ENCODE measurements around the gene LHX1.

LHX1 gene

DNA sequence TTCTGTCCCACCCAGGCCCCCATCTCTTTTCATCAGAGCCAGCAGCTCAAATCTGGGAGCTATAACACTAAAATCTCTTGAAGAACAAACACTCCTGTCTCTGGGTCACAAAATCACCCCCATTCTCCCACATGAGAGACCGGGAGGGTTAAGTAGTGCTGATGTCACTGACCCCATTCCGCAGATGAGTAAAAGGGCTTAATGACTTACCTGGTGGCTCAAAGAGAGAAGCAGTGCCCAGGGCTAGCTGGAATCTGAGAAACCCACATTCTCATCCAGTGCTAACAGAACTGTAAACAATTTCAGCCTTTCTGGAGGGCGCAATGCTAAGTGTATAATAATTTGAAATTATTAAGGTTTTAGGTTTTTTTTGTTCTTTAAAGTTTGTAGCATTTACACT is 26.3 kb upstream of the LHX1 start:
- no peak overlapping the region for H3K4me3 ChIP-seq (ENCODE audit: low read length)
- no peak for TF ChIP-seq ZNF274 (IDR thresholded peaks at IDR 0.05; ENCODE audit: low read depth, low read length)

DNA sequence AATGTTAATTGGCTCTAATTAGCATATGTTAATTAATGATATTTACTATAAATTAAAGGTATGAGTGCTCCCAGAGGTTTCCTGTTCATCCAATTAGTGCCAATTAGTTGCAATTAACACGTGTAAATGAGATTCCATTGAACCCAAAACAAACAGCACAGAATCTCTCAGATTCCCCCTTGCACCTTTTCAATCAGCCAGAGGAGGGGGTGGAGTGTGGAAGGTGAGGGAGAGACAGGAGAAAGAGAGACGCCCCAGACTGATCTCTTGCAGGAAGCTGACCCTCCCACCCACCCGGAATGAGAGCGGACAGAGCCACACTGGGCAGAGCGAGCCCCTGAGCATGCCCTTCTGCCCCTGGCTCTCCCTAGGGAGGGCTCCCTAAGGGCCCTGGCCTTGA is 24.1 kb upstream of the LHX1 start:
- H3K4me3 ChIP-seq (ENCODE audit: low read length) = no peak overlapping the region
- TF ChIP-seq ZNF274 (IDR thresholded peaks at IDR 0.05; ENCODE audit: low read depth, low read length) = no peak

GRCh38 chr17:36918211-36918691 is 19.0 kb upstream of the LHX1 start:
- no peak for TF ChIP-seq ZNF274 (IDR thresholded peaks at IDR 0.05; ENCODE audit: low read depth, low read length)
- no peak overlapping the region for H3K4me3 ChIP-seq (ENCODE audit: low read length)

- H3K4me3 ChIP-seq (ENCODE audit: low read length) = no peak overlapping the region
- TF ChIP-seq ZNF274 (IDR thresholded peaks at IDR 0.05; ENCODE audit: low read depth, low read length) = no peak
These were observed 17.8 kb upstream of the LHX1 start for GRCh38 chr17:36919407-36919968.

DNA sequence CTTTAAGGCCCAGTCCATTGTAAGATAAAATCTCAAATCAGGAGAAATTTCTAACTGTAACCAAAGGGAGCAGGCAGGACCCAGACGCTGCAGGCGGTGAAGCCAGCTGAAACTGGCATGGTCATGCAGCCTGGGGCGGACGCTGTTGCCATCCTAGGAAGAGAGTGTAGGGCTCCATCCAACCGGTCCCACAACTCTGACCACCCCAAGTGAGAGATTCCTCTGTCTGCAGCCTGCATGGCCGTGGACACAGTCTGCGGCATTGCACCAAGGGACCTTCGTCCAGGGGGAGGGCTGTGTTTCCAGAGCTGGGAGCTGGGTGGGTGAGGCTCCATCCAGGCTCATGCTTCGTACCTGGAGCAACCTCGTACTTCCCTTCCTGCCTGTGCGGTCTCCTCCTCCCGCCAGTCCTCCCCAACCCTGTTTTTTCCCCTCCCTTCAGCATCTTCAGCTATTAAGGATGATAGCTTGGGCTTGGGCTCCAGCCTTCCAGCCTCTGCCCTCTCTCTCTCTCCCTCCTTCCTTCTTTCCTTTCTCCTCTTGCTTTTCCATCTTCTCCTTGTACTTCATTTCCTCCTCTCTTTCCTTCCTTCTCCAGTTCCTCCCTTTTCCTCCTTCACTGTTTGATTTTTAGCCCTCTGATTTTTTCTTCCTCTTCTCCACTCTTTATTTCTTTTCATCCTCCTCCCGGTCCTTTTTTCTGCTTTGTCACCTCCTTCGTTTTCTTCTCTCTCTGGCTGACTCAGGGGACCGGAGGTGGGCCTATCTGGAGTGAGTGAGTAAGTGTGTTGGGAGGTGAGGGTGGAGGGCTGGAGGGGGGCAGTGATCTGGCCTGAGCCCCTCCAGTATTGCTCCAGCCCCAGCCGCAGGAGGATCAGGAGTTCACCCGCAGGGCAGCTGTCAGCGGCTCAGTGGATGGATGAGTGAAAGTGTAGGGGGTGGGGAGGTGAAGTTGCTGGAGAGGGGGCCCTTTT is 17.0 kb upstream of the LHX1 start:
- H3K4me3 ChIP-seq (ENCODE audit: low read length) = no peak overlapping the region
- no peak for TF ChIP-seq ZNF274 (IDR thresholded peaks at IDR 0.05; ENCODE audit: low read depth, low read length)

DNA sequence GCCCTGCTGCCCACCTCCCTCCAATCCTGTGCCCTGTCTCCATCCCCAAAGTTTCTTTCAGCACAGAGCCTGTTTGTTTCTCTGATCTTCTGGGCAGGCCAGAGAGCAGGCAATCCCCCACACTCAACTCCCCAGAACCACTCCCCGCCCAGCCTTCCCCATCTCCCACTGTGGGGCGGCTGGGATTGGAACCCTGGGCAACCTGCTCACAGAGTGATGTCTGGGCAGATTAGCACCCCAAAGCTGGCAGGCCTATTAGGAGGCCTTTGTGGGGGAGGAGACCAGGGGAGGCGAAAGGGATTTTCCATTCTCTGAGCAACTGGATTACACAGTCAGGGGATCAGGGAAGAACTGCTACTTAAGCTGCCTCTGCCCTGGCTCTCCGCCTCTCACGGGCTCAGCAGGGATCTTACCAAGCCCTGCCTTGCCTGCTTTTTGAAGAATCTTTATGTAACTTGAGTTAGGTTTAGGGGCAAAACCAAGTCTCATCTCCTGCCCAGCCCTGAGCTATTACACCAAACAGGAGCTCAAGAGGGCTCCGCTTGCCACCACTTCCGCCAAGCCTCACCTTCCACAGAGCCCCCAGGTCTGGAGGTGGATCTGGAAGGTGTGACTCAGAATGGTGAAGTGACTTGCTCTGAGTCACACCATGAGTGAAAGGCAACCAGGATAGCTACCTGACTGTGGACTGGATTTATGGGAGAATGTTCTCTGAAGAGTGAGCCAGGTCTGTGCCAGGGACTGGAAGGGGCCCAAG is 16.0 kb upstream of the LHX1 start:
- no peak for TF ChIP-seq ZNF274 (IDR thresholded peaks at IDR 0.05; ENCODE audit: low read depth, low read length)
- H3K4me3 ChIP-seq (ENCODE audit: low read length) = no peak overlapping the region

DNA sequence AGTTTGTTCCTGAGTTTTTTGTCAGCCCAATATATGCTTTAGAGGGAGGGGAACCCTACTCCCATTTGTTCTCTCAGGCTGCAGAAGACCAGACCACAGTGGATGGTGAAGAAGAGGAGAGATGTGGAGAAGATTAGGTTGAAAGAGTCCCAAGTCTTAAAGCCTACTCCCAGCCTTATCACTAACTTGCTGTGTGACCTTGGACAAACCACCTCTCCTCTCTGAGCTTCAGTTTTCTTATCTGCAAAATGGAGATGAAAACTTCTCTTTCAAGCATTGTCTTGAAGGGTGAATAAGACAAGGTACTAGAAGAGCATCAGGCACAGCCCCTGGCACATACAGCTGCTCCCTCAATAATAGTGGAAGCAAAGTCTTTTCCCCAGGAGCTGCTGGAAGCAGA is 15.1 kb upstream of the LHX1 start:
- H3K4me3 ChIP-seq (ENCODE audit: low read length) = no peak overlapping the region
- no peak for TF ChIP-seq ZNF274 (IDR thresholded peaks at IDR 0.05; ENCODE audit: low read depth, low read length)

DNA sequence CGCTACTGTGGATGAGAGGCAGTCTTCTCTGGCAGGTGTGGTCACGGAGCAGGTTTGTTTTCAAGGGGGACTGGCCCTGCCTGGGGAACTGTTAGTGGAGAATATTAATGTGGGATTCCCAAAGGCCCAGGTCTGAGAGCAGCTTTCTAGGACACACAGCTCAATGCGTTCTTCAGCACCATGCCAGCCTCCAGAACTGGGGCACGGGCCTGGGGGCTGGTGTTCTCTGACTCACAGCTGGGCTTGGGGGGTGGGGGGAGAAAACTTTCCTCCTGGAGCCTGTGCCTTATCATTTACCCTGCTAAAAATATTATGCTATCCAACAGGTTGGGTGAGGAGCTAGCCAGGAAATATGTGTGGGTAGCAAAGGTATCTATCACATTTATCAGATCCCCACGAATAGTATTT is 13.5 kb upstream of the LHX1 start:
- no peak for TF ChIP-seq ZNF274 (IDR thresholded peaks at IDR 0.05; ENCODE audit: low read depth, low read length)
- H3K4me3 ChIP-seq (ENCODE audit: low read length) = no peak overlapping the region

- H3K4me3 ChIP-seq (ENCODE audit: low read length) = no peak overlapping the region
- TF ChIP-seq ZNF274 (IDR thresholded peaks at IDR 0.05; ENCODE audit: low read depth, low read length) = no peak
These were observed 11.0 kb upstream of the LHX1 start for GRCh38 chr17:36926226-36926625.

DNA sequence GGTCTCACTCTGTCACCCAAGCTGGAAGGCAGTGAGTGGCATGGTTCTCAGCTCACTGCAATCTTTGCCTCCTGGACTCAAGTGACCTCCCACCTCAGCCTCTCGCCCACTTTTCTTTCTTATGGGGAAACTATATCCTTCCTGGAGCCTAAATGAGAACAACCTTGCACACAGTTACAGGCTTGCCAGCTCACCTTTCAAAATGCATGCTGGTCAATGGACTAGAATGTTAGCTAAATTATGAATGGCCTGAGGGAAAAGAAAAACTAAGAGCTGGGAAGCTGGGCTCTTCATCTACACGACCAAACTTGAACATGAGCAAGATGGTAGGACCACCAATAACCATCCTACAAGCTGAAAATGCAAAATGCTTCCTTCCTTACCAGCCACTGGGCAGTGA is 10.6 kb upstream of the LHX1 start:
- TF ChIP-seq ZNF274 (IDR thresholded peaks at IDR 0.05; ENCODE audit: low read depth, low read length) = no peak
- H3K4me3 ChIP-seq (ENCODE audit: low read length) = no peak overlapping the region

- TF ChIP-seq ZNF274 (IDR thresholded peaks at IDR 0.05; ENCODE audit: low read depth, low read length) = no peak
These were observed 8.6 kb upstream of the LHX1 start for GRCh38 chr17:36928471-36929345.

DNA sequence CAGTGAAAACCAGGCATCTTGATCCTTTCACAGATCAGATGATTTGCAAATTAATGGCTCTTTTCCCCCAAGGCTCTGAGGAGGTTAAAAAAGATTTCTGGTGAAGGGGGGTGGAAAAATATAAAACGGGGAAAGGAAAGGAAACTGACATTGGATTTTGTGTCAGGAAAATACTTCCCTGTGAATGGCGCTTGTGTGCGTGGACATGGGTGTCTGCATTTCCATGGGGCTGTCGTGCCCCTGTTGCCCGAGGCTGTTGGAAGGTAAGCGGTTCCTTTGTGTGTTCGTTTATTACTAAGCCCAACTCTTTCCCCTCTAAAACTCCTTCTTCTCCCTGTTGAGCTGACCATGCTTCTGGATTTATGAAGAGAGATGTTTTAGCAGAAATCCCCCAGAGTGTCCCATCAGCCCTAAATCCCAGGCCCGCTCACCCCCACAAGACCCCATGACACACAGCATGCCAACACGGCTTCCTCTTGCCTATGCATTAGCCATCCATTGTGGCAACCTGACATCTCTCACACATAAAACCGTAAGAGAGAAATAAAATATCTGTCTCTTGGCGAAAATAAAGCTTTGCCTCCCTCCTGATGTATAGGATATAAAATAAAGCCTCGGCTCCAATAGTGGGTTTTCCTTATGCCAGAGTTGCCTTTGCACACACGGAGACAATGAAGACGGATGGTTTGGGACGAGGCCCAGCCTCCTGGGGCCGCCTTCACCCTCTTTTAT is 7.3 kb upstream of the LHX1 start:
- TF ChIP-seq ZNF274 (IDR thresholded peaks at IDR 0.05; ENCODE audit: low read depth, low read length) = no peak
- H3K4me3 ChIP-seq (ENCODE audit: low read length) = no peak overlapping the region

More at GRCh38 chr17:36928471-36929345, 8.6 kb upstream of the LHX1 start:
- no peak overlapping the region; the same call in 1 of the 2 replicates for H3K4me3 ChIP-seq (ENCODE audit: low read length)

DNA sequence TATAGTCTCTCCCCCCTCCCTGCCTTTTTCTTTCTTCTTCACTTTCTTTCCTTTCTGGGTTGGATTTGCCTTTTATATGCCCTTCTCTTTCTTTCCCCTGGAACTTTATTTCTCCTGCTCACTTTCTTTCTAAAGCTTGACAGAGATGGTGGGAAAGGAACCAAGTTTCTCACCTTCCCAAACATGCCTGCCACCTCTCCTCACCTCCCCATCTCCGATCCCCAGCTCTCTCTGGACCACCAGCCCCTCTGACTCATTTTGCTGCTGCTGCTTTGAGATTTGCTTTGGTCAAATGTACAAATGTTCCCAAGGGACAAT is 6.7 kb upstream of the LHX1 start:
- no peak for TF ChIP-seq ZNF274 (IDR thresholded peaks at IDR 0.05; ENCODE audit: low read depth, low read length)
- no peak overlapping the region for H3K4me3 ChIP-seq (ENCODE audit: low read length)

All from GM08714 (cell line).